K562 (cell line): Measurements from ENCODE around the gene RABGAP1L. TPM values are rescaled to one million over a fixed set of nuclear protein-coding genes. Genes with fewer than 3 reads are reported as not detected.
"Not testable (repeated sequence)": the region's sequence is repeated elsewhere in the genome, so short reads cannot be mapped to it uniquely, and the experiment has no call there.

ENCODE experiments used
- CREB3L1 ChIP-seq: fragments of 450-650 bp; IDR thresholded peaks from 2 replicates; pipeline ENCODE4 v1.6.1; 2014; ENCODE audit warnings: low read depth, mild to moderate bottlenecking, moderate library complexity, borderline replicate concordance
- CTBP1 ChIP-seq: fragments of 450-650 bp; IDR thresholded peaks from 2 replicates; pipeline ENCODE4 v1.6.1; 2016; ENCODE audit warnings: borderline replicate concordance
- CXXC5 ChIP-seq: fragments of 250-450 bp; sonication (Bioruptor Pico); IDR thresholded peaks from 2 replicates; pipeline ENCODE4 v1.8.0; 2022; ENCODE audit warnings: inconsistent platforms, mild to moderate bottlenecking, moderate library complexity
- EGR1 ChIP-seq: fragments of 450-650 bp; conservative IDR thresholded peaks from 2 replicates; pipeline ENCODE4 v1.6.1; 2017; ENCODE audit warnings: mild to moderate bottlenecking
- KAT8 ChIP-seq: fragments of 450-650 bp; IDR thresholded peaks from 2 replicates; pipeline ENCODE4 v1.6.1; 2016; ENCODE audit warnings: low read depth, mild to moderate bottlenecking
- MGA ChIP-seq: fragments of 450-650 bp; IDR thresholded peaks from 2 replicates; pipeline ENCODE4 v1.6.1; 2016; ENCODE audit warnings: mild to moderate bottlenecking, moderate library complexity
- SIN3B ChIP-seq: fragments of 450-650 bp; IDR thresholded peaks from 2 replicates; pipeline ENCODE4 v1.6.1; 2017; ENCODE audit warnings: low read depth, mild to moderate bottlenecking, moderate library complexity
- TAF7 ChIP-seq: fragments of 450-650 bp; IDR thresholded peaks from 2 replicates; pipeline ENCODE4 v1.6.1; 2016; ENCODE audit warnings: missing genetic modification characterization, missing compliant biosample characterization
- polyA plus RNA-seq, 8 experiments: library from polyadenylated mRNA; depleted of rRNA in 4 of 8; stranded (reverse) in 5 of 8; unstranded in 3 of 8; fragments of >200 nt; fragmentation: Nextera tagmentation in 2 of 8; fragmentation: Illumina TruSeq in 1 of 8; extraction: Ambion mirVana in 2 of 8; extraction: Trizol in 1 of 8; gene quantifications; 2 replicates each; pipeline versions ENCODE4 v1.2.1 to v1.2.3, GENCODE V29; 2011 to 2014; ENCODE audit warnings: inconsistent platforms in 1 of 8, missing spikeins in 1 of 8
- total RNA-seq, 7 experiments: library from RNA; depleted of rRNA in 6 of 7; stranded (reverse); fragments of >200 nt in 6 of 7; fragmentation: Illumina TruSeq in 2 of 7; extraction: Trizol in 2 of 7; gene quantifications; 2 replicates each; pipeline versions ENCODE4 v1.2.1 to v1.2.3, GENCODE V29; 2011 to 2021; ENCODE audit warnings: low replicate concordance in 1 of 7
- TF ChIP-seq, protein P1 (sequence below), 2 experiments: IDR thresholded peaks in 1 of 2; conservative IDR thresholded peaks in 1 of 2; 2 replicates each; pipeline ENCODE4 v1.6.1; 2016; ENCODE audit warnings: low read depth in 2 of 2, mild to moderate bottlenecking in 1 of 2, missing compliant biosample characterization in 1 of 2, missing genetic modification characterization in 1 of 2, moderate library complexity in 1 of 2

The RABGAP1L gene
- total and polyA plus RNA-seq, 9 of the 15 experiments (the other 6 are each of a cell fraction or from before 2014, with no cell fraction given) = 16.5 to 44.9 (median 26.7) TPM

GRCh38 chr1:174848593-174849560 is 689.6 kb downstream of the RABGAP1L start (continued):
- TF ChIP-seq SIN3B (peak; percentile 15; the same call in 1 of the 2 replicates), MGA (peak; percentile 89), EGR1 (peak; percentile 39; the same call in 1 of the 2 replicates), CXXC5 (CRISPR knock-in tag) (peak; percentile 67), CTBP1 (peak; percentile 47; the same call in 1 of the 2 replicates), KAT8 (0 out of 2 replicates have a peak, but pooled peaks have one; percentile 30), CREB3L1 (peak; percentile 63; the same call in 1 of the 2 replicates), TAF7 (peak; percentile 91)
- TF ChIP-seq, protein P1, sequence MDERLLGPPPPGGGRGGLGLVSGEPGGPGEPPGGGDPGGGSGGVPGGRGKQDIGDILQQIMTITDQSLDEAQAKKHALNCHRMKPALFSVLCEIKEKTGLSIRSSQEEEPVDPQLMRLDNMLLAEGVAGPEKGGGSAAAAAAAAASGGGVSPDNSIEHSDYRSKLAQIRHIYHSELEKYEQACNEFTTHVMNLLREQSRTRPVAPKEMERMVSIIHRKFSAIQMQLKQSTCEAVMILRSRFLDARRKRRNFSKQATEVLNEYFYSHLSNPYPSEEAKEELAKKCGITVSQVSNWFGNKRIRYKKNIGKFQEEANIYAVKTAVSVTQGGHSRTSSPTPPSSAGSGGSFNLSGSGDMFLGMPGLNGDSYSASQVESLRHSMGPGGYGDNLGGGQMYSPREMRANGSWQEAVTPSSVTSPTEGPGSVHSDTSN (CRISPR knock-in tag; IDR thresholded peaks at IDR 0.05; ENCODE audit: low read depth) = not testable (repeated sequence)
- TF ChIP-seq, protein P1 (tag; conservative IDR thresholded peaks at IDR 0.05; ENCODE audit: low read depth) = 0 out of 2 replicates have a peak, but pooled peaks have one; percentile 42
